ENCODE data around the gene ANTXR1.

Gene ANTXR1

DNA sequence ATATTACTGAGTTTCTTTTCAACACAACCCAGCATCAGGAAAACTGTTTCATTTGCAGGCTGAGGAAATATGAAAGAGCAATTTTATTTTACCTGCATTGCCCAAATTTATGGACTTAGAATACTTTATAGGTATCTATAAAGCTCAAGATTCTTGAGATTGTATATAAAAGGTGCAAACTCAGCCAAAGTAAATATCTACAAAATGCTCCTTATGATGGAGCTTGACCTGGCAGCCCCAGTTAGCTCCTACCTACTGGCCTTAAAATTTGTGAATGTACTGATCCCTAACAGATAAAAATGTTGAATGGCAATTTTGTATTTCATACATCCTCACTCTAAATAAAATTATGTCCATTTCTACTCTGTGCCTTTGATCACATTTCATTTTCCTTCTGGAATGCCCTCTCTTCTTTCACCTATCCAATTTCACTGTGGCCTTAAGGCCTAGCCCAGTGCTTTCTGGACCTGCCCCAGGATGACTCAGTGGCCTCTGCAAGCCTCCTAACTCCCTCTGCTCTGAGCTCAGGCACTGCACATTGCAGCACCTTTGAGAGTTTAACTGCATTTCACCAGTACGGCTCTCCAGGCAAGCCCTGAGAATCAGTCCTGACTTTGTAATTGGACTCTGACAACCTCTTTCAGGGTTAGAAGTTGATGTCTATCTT is 125.9 kb downstream of the ANTXR1 start:
- TF ChIP-seq, protein P1, sequence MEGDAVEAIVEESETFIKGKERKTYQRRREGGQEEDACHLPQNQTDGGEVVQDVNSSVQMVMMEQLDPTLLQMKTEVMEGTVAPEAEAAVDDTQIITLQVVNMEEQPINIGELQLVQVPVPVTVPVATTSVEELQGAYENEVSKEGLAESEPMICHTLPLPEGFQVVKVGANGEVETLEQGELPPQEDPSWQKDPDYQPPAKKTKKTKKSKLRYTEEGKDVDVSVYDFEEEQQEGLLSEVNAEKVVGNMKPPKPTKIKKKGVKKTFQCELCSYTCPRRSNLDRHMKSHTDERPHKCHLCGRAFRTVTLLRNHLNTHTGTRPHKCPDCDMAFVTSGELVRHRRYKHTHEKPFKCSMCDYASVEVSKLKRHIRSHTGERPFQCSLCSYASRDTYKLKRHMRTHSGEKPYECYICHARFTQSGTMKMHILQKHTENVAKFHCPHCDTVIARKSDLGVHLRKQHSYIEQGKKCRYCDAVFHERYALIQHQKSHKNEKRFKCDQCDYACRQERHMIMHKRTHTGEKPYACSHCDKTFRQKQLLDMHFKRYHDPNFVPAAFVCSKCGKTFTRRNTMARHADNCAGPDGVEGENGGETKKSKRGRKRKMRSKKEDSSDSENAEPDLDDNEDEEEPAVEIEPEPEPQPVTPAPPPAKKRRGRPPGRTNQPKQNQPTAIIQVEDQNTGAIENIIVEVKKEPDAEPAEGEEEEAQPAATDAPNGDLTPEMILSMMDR (IDR thresholded peaks at IDR 0.05; ENCODE audit: insufficient read depth, low read depth, low read length, missing control alignments), result no peak
- no peak for DNase-seq (ENCODE audit: low read depth)
- H3K4me3 ChIP-seq (ENCODE audit: low read depth, low read length), result no peak overlapping the region

DNA sequence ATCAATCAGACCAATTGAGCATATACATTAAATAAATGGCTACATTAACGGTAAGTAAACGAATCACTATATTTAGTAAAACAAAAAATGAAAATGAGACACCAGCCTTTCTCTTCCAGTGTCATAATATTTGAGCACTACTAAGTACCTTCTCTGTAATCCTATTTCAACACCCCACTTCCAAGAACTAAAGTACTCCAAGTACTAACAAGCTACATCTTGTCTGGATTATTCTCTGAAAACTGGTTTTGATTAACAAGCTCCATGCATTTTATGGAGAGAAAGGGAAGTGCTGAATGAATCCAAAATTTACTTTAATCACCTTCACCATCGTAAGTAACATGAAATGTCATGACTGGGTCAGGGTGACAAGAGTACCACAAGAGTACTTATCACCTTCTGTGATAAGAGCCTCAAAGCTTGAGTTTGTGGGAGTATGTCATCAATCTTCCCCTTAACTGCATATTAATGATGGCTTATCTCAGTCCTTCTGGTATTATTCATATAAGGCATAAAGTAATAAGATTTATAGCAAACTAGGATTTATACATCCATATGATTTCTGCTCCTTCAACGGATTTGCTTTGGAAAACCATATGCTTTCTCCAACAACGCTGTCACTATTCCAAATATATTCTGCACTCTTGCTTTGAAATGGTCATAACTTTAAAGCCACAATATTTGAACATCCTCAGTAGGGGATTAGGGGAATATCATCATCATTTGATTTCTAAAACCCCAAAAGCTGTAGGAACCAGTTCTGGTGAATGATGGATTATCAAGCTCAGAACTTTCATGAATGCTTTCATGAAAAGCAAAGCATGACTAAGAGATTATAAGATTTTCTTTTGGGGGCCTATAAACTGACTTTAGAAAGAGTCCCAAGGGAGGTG is 127.0 kb downstream of the ANTXR1 start:
- TF ChIP-seq, protein P1 (IDR thresholded peaks at IDR 0.05; ENCODE audit: insufficient read depth, low read depth, low read length, missing control alignments), result no peak
- no peak overlapping the region for H3K4me3 ChIP-seq (ENCODE audit: low read depth, low read length)

GRCh38 chr2:69141061-69141460 is 128.1 kb downstream of the ANTXR1 start:
- TF ChIP-seq, protein P1 (IDR thresholded peaks at IDR 0.05; ENCODE audit: insufficient read depth, low read depth, low read length, missing control alignments), result no peak
- no peak for DNase-seq (ENCODE audit: low read depth)
- H3K4me3 ChIP-seq (ENCODE audit: low read depth, low read length), result no peak overlapping the region

More for the DNA sequence above, 127.0 kb downstream of the ANTXR1 start:
- no peak for DNase-seq (ENCODE audit: low read depth)

DNA sequence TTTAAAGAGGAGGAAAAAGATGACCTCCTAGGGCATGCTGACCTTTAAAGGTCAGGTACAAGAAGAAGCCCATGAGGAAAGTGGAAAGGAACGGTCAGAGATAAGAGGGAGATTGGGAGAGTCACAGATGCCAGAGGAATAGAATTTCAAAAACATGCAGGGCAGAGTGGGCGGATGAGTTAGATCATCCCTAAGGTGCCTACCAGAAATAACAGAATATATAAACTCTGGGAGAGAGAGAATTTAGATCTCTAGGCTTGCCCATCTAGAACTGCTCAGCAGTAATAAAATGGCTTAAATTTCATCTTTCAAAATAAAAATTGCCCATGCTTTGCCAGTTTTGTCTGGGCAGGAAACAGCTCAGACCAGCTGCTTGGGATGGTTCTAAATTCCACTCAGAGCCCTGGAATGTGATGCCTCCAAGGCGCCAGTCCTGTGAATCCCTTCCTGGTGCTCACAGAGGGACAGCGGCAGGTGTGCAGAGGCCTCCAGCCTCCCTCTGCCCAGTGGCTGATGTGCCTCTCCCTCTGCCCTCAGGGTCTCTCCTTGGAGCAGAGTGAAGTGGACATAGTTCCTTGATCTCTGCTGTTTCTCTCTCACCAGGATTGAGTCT is 130.9 kb downstream of the ANTXR1 start:
- no peak overlapping the region for H3K4me3 ChIP-seq (ENCODE audit: low read depth, low read length)
- TF ChIP-seq, protein P1 (IDR thresholded peaks at IDR 0.05; ENCODE audit: insufficient read depth, low read depth, low read length, missing control alignments), result no peak

GRCh38 chr2:69145204-69145603 is 132.2 kb downstream of the ANTXR1 start:
- TF ChIP-seq, protein P1 (IDR thresholded peaks at IDR 0.05; ENCODE audit: insufficient read depth, low read depth, low read length, missing control alignments), result no peak
- H3K4me3 ChIP-seq (ENCODE audit: low read depth, low read length), result no peak overlapping the region
- DNase-seq (ENCODE audit: low read depth), result no peak

More for the DNA sequence above, 130.9 kb downstream of the ANTXR1 start:
- DNase-seq (ENCODE audit: low read depth), result no peak

GRCh38 chr2:69147841-69148533 is 135.0 kb downstream of the ANTXR1 start:
- no peak for DNase-seq (ENCODE audit: low read depth)

More at GRCh38 chr2:69147841-69148533, 135.0 kb downstream of the ANTXR1 start:
- H3K4me3 ChIP-seq (ENCODE audit: low read depth, low read length), result no peak overlapping the region
- TF ChIP-seq, protein P1 (IDR thresholded peaks at IDR 0.05; ENCODE audit: insufficient read depth, low read depth, low read length, missing control alignments), result no peak

All from GM12865 (cell line).